ENCODE data around the gene ZNF280C. TPM values are rescaled to one million over a fixed set of nuclear protein-coding genes. Genes with fewer than 3 reads are reported as not detected.

ZNF280C gene
- total RNA-seq, 1 experiment from 2014 or later = 12.9 TPM

- no peaks in the 10 kb centered on the region for H3K27me3 ChIP-seq (ENCODE audit: control insufficient read depth, insufficient read depth, low read length)
- peaks cover 21% of the 10 kb centered on the region for H3K36me3 ChIP-seq (ENCODE audit: control insufficient read depth, insufficient read depth, low read length)
- DNase-seq (ENCODE audit: low read depth, low spot score) (no peak), ATAC-seq (no peak)
- no peak overlapping the region for H3K4me3 ChIP-seq (ENCODE audit: low read depth in 2 of 2, low read length in 2 of 2)
- ChIA-PET CTCF (no interaction called here), POLR2A (no interaction called here)
- BruUV-seq (replicated peaks) = no TSS peak
- no peak overlapping the region for H3K27ac ChIP-seq (ENCODE audit: low read length)
- TF ChIP-seq CTCF (IDR thresholded peaks at IDR 0.05) = no peak
- no peak for TF ChIP-seq TCF7L2 (IDR thresholded peaks at IDR 0.05; ENCODE audit: low read depth, low read length)
- TF ChIP-seq REST (IDR thresholded peaks at IDR 0.05; ENCODE audit: insufficient read depth in 1 of 2, low read depth in 2 of 2, low read length in 1 of 2) = no peak
- TF ChIP-seq SIN3A (IDR thresholded peaks at IDR 0.05; ENCODE audit: borderline replicate concordance, insufficient read depth, low read depth, low read length) = no peak
- no peak for TF ChIP-seq POLR2AphosphoS5 (IDR thresholded peaks at IDR 0.05; ENCODE audit: low read depth, low read length)
- H3K4me1 ChIP-seq (ENCODE audit: control insufficient read depth, insufficient read depth, low read length) = no peaks in the 10 kb centered on the region
- H3K9me3 ChIP-seq (ENCODE audit: control insufficient read depth, insufficient read depth, low read depth, low read length) = no peaks in the 10 kb centered on the region
- intact Hi-C loops (cut with micrococcal nuclease; ENCODE audit: unreplicated experiment) = no loop called here
- in situ Hi-C loops (cut with HindIII; ENCODE audit: low pct_unique_long_range_greater_than_20kb, low sequenced_read_pairs) = no loop called here
These were observed 57.1 kb downstream of the ZNF280C start for GRCh38 chrX:130211415-130212186.

- Histone ChIP-seq H3K4me3 (ENCODE audit: low read depth in 2 of 2, low read length in 2 of 2) (no peak overlapping the region), H3K9me3 (ENCODE audit: control insufficient read depth, insufficient read depth, low read depth, low read length) (no peaks in the 10 kb centered on the region), H3K27me3 (ENCODE audit: control insufficient read depth, insufficient read depth, low read length) (no peaks in the 10 kb centered on the region), H3K27ac (ENCODE audit: low read length) (no peak overlapping the region), H3K36me3 (ENCODE audit: control insufficient read depth, insufficient read depth, low read length) (peaks cover 14% of the 10 kb centered on the region), H3K4me1 (ENCODE audit: control insufficient read depth, insufficient read depth, low read length) (no peaks in the 10 kb centered on the region)
- DNase-seq (ENCODE audit: low read depth, low spot score) (no peak), ATAC-seq (no peak)
- ChIA-PET CTCF (no interaction called here), POLR2A (no interaction called here)
- intact Hi-C loops (cut with micrococcal nuclease; ENCODE audit: unreplicated experiment) = no loop called here
- in situ Hi-C loops (cut with HindIII; ENCODE audit: low pct_unique_long_range_greater_than_20kb, low sequenced_read_pairs) = no loop called here
- no TSS peak for BruUV-seq (replicated peaks)
- no peak for TF ChIP-seq SIN3A (IDR thresholded peaks at IDR 0.05; ENCODE audit: borderline replicate concordance, insufficient read depth, low read depth, low read length)
- no peak for TF ChIP-seq TCF7L2 (IDR thresholded peaks at IDR 0.05; ENCODE audit: low read depth, low read length)
- TF ChIP-seq POLR2AphosphoS5 (IDR thresholded peaks at IDR 0.05; ENCODE audit: low read depth, low read length) = no peak
- TF ChIP-seq CTCF (IDR thresholded peaks at IDR 0.05) = no peak
- TF ChIP-seq REST (IDR thresholded peaks at IDR 0.05; ENCODE audit: insufficient read depth in 1 of 2, low read depth in 2 of 2, low read length in 1 of 2) = no peak
These were observed 64.1 kb downstream of the ZNF280C start for GRCh38 chrX:130204647-130205046.

Data from Panc1 (cell line).